ENCODE measurements around the gene PHLDB2. TPM values are rescaled to one million over a fixed set of nuclear protein-coding genes. Genes with fewer than 3 reads are reported as not detected.

Gene PHLDB2
- total RNA-seq, 2 donors from 2014 or later = 15.3 to 32.3 TPM

GRCh38 chr3:111882194-111882593 lies 23.1 kb downstream of the PHLDB2 start:
- intact Hi-C loops (cut with DNase I) = no loop called here

GRCh38 chr3:111882799-111883198 lies 23.7 kb downstream of the PHLDB2 start:
- TF ChIP-seq, protein P1, sequence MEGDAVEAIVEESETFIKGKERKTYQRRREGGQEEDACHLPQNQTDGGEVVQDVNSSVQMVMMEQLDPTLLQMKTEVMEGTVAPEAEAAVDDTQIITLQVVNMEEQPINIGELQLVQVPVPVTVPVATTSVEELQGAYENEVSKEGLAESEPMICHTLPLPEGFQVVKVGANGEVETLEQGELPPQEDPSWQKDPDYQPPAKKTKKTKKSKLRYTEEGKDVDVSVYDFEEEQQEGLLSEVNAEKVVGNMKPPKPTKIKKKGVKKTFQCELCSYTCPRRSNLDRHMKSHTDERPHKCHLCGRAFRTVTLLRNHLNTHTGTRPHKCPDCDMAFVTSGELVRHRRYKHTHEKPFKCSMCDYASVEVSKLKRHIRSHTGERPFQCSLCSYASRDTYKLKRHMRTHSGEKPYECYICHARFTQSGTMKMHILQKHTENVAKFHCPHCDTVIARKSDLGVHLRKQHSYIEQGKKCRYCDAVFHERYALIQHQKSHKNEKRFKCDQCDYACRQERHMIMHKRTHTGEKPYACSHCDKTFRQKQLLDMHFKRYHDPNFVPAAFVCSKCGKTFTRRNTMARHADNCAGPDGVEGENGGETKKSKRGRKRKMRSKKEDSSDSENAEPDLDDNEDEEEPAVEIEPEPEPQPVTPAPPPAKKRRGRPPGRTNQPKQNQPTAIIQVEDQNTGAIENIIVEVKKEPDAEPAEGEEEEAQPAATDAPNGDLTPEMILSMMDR (IDR thresholded peaks at IDR 0.05) = no peak
- TF ChIP-seq POLR2A (IDR thresholded peaks at IDR 0.05) = no peak
- no peak for DNase-seq (ENCODE audit: low spot score)
- intact Hi-C loops (cut with DNase I) = no loop called here
- Histone ChIP-seq H3K4me3 (no peak overlapping the region), H3K4me1 (replicated peaks) (no peaks in the 10 kb centered on the region), H3K36me3 (no peaks in the 10 kb centered on the region), H3K27me3 (replicated peaks; ENCODE audit: insufficient read depth) (no peaks in the 10 kb centered on the region), H3K27ac (no peak overlapping the region), H3K9me3 (no peaks in the 10 kb centered on the region)

More at GRCh38 chr3:111882194-111882593, 23.1 kb downstream of the PHLDB2 start:
- DNase-seq (ENCODE audit: low spot score) = no peak
- Histone ChIP-seq H3K9me3 (no peaks in the 10 kb centered on the region), H3K4me3 (no peak overlapping the region), H3K36me3 (no peaks in the 10 kb centered on the region), H3K4me1 (replicated peaks) (no peaks in the 10 kb centered on the region), H3K27ac (no peak overlapping the region), H3K27me3 (replicated peaks; ENCODE audit: insufficient read depth) (no peaks in the 10 kb centered on the region)
- TF ChIP-seq POLR2AphosphoS5 (IDR thresholded peaks at IDR 0.05) (no peak), POLR2A (IDR thresholded peaks at IDR 0.05) (no peak)
- TF ChIP-seq, protein P1 (IDR thresholded peaks at IDR 0.05) = no peak
- 90% methylated on average over 2 of the region's 2 CpGs for WGBS

- Histone ChIP-seq H3K9me3 (no peaks in the 10 kb centered on the region), H3K36me3 (no peaks in the 10 kb centered on the region), H3K4me1 (replicated peaks) (no peaks in the 10 kb centered on the region), H3K4me3 (no peak overlapping the region), H3K27me3 (replicated peaks; ENCODE audit: insufficient read depth) (no peaks in the 10 kb centered on the region), H3K27ac (no peak overlapping the region)
- TF ChIP-seq, protein P1 (IDR thresholded peaks at IDR 0.05) = no peak
- TF ChIP-seq POLR2AphosphoS5 (IDR thresholded peaks at IDR 0.05) = no peak
- no peak for TF ChIP-seq POLR2A (IDR thresholded peaks at IDR 0.05)
- intact Hi-C loops (cut with DNase I) = no loop called here
- DNase-seq (ENCODE audit: low spot score) = no peak
- WGBS = 88% methylated on average over 11 of the region's 11 CpGs
Measured at GRCh38 chr3:111884411-111885018, 25.4 kb downstream of the PHLDB2 start.

DNA sequence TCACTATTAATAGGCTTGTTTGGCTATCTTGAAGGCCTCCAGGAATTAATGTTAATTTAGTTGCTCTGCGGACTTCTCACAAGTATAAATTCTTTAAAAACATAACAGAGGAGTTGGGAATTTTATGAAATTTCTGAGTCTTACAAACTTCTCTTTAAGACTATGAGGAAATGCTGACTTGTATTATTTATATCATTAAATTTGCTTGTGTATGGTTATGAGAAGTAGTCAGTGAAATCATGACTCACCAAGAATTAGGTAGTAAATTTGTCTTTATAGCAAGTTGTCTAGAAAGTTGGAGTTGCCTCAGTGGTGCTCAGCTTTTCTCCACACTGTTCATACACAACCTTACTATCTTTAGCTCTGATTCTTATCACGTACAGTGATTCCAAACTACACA lies 26.5 kb downstream of the PHLDB2 start:
- DNase-seq (ENCODE audit: low spot score) = no peak
- no peaks in the 10 kb centered on the region for H3K27me3 ChIP-seq (replicated peaks; ENCODE audit: insufficient read depth)
- no peaks in the 10 kb centered on the region for H3K9me3 ChIP-seq
- H3K27ac ChIP-seq = no peak overlapping the region
- intact Hi-C loops (cut with DNase I) = no loop called here
- no peak overlapping the region for H3K4me3 ChIP-seq
- no peaks in the 10 kb centered on the region for H3K36me3 ChIP-seq
- WGBS = 90% methylated on average over 2 of the region's 2 CpGs
- no peaks in the 10 kb centered on the region for H3K4me1 ChIP-seq (replicated peaks)
- TF ChIP-seq, protein P1 (IDR thresholded peaks at IDR 0.05) = no peak
- TF ChIP-seq POLR2A (IDR thresholded peaks at IDR 0.05) (no peak), POLR2AphosphoS5 (IDR thresholded peaks at IDR 0.05) (no peak)

GRCh38 chr3:111890051-111890580 lies 31.1 kb downstream of the PHLDB2 start:
- 43% methylated on average over 5 of the region's 5 CpGs for WGBS
- TF ChIP-seq, protein P1 (IDR thresholded peaks at IDR 0.05) = no peak
- TF ChIP-seq POLR2A (IDR thresholded peaks at IDR 0.05) (no peak), POLR2AphosphoS5 (IDR thresholded peaks at IDR 0.05) (no peak)
- H3K27ac ChIP-seq = no peak overlapping the region

More at GRCh38 chr3:111890051-111890580, 31.1 kb downstream of the PHLDB2 start:
- no peak overlapping the region for H3K4me3 ChIP-seq
- H3K4me1 ChIP-seq (replicated peaks) = no peaks in the 10 kb centered on the region
- DNase-seq (ENCODE audit: low spot score) = no peak
- intact Hi-C loops (cut with DNase I) = no loop called here
- no peaks in the 10 kb centered on the region for H3K9me3 ChIP-seq
- no peaks in the 10 kb centered on the region for H3K27me3 ChIP-seq (replicated peaks; ENCODE audit: insufficient read depth)
- no peaks in the 10 kb centered on the region for H3K36me3 ChIP-seq
